Kidney (tissue), 14 donors: ENCODE data around the gene FAF2. TPM values are rescaled to one million over a fixed set of nuclear protein-coding genes. Genes with fewer than 3 reads are reported as not detected.

Experiments
- DNase-seq, 5 donors: peaks; one replicate each; pipeline ENCODE4 v3.0.0-alpha.2; 2013 to 2020
- FAIRE-seq: peaks from 2 replicates; lab custom pipeline; 2012; peaks lifted over from hg19 to GRCh38; lab: Jason Lieb, UNC
- H3K27ac ChIP-seq, 2 donors: one replicate each; pipeline ENCODE4 v1.7.0; 2013; ENCODE audit warnings: low read depth in 2 of 2, low read length in 2 of 2, inconsistent platforms in 1 of 2
- H3K27me3 ChIP-seq: one replicate; pipeline ENCODE4 v1.7.1; 2013; ENCODE audit warnings: low read length, inconsistent platforms; ENCODE audit not compliant: control insufficient read depth, insufficient read depth
- H3K36me3 ChIP-seq, 3 donors: one replicate each; pipeline versions ENCODE4 v1.7.0 to v1.7.1; 2013; ENCODE audit warnings: low read length in 3 of 3, control low read depth in 1 of 3, inconsistent platforms in 1 of 3; ENCODE audit not compliant: insufficient read depth in 3 of 3, control insufficient read depth in 2 of 3
- H3K4me1 ChIP-seq, 3 donors: one replicate each; pipeline versions ENCODE4 v1.7.0 to v1.7.1; 2013; ENCODE audit warnings: low read length in 3 of 3, inconsistent platforms in 1 of 3, low read depth in 1 of 3; ENCODE audit not compliant: control insufficient read depth in 2 of 3, insufficient read depth in 2 of 3
- H3K4me3 ChIP-seq, 3 donors: one replicate each; pipeline versions ENCODE4 v1.7.0 to v1.8.1; 2013; ENCODE audit warnings: low read length in 3 of 3, control low read depth in 1 of 3, inconsistent platforms in 1 of 3
- H3K9ac ChIP-seq, 3 donors: one replicate each; pipeline versions ENCODE4 v1.7.0 to v1.7.1; 2013; ENCODE audit warnings: low read length in 3 of 3, control low read depth in 1 of 3, inconsistent platforms in 1 of 3
- H3K9me3 ChIP-seq, 3 donors: one replicate each; pipeline versions ENCODE4 v1.7.0 to v1.7.1; 2013; ENCODE audit warnings: low read length in 3 of 3, control low read depth in 1 of 3, inconsistent platforms in 1 of 3; ENCODE audit not compliant: control insufficient read depth in 2 of 3, insufficient read depth in 1 of 3
- intact Hi-C: fragments of 100-400 bp; cut with DNase I; formaldehyde crosslinking; loops from one replicate; pipeline ENCODE4 v1.11.1; 2022
- polyA plus RNA-seq: library from polyadenylated mRNA; stranded (reverse); fragments of 350-450 nt; fragmentation: Illumina TruSeq; extraction: RNeasy Lipid Tissue Mini Kit (QIAGEN cat#74804); gene quantifications from one replicate; pipeline ENCODE4 v1.2.3, GENCODE V29; 2014; ENCODE audit warnings: low read depth, low replicate concordance; ENCODE audit not compliant: insufficient read depth
- total RNA-seq: library from RNA; stranded (reverse); fragmentation: NEBNext Ultra II Directional; extraction: Animal tissue kit (Norgen Biotek cat#: 25700); gene quantifications from one replicate; pipeline ENCODE4 v1.2.1, GENCODE V29; 2021
- TF ChIP-seq, protein P1 (sequence below): IDR thresholded peaks from 3 replicates; pipeline ENCODE4 v1.5.1; 2012; ENCODE audit warnings: mild to moderate bottlenecking, moderate library complexity, borderline replicate concordance; ENCODE audit not compliant: insufficient read depth; ENCODE audit errors: extremely low read depth
- donor health status: control.
- donor health status: control.
- donor health status: control.
- donor health status: control.
- donor health status: control.
- donor health status: DM: yes; HTN: yes; CAD: no.
- donor health status: Normal renal cell carcinoma (clear cell type).

The FAF2 gene
- total and polyA plus RNA-seq, 2 donors from 2014 or later: 11.1 to 31.7 TPM

DNA sequence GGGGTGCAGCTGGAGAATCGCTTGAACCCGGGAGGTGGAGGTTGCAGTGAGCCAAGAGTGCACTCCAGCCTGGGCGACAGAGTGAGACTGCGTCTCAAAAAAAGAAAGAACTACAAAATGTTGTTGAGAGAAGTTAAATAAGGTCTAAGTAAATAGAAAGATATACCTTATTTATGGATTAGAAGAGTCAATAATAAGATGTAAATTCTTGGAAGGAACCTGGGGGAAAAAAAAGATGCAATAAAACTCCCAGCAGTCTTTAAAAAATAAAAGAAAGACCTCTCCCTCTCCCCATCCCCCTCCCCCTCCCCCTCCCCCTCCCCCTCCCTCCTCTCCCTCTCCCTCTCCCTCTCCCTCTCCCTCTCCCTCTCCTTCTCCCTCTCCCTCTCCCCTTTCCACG is 15.5 kb upstream of the FAF2 start:
- Histone ChIP-seq H3K27ac (no peak overlapping the region), H3K36me3 (no peaks in the 10 kb centered on the region), H3K9ac (no peak overlapping the region), H3K4me1 (no peaks in the 10 kb centered on the region), H3K9me3 (no peaks in the 10 kb centered on the region), H3K4me3 (no peak overlapping the region), H3K27me3 (no peaks in the 10 kb centered on the region)
- DNase-seq (no peak), FAIRE-seq (no peak)
- TF ChIP-seq, protein P1, sequence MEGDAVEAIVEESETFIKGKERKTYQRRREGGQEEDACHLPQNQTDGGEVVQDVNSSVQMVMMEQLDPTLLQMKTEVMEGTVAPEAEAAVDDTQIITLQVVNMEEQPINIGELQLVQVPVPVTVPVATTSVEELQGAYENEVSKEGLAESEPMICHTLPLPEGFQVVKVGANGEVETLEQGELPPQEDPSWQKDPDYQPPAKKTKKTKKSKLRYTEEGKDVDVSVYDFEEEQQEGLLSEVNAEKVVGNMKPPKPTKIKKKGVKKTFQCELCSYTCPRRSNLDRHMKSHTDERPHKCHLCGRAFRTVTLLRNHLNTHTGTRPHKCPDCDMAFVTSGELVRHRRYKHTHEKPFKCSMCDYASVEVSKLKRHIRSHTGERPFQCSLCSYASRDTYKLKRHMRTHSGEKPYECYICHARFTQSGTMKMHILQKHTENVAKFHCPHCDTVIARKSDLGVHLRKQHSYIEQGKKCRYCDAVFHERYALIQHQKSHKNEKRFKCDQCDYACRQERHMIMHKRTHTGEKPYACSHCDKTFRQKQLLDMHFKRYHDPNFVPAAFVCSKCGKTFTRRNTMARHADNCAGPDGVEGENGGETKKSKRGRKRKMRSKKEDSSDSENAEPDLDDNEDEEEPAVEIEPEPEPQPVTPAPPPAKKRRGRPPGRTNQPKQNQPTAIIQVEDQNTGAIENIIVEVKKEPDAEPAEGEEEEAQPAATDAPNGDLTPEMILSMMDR: no peak
- intact Hi-C loops: no loop called here

DNA sequence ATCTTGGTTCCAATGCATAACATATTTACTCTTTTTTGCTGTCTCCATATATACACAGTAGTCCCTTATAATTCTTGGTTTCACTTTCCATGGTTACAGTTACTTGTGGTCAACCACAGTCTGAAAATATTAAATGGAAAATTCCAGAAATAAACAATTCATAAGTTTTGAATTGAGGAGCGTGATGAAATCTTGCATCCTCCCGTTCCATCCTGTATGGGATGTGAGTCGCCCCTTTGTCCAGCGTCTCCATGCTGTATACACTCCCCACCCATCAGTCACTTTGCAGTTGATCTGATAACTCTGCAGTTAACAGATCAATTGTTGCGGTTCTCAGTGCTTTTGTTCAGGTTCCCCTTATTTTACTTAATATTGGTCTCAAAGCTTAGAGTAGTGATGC is 11.5 kb upstream of the FAF2 start:
- FAIRE-seq: no peak

DNA sequence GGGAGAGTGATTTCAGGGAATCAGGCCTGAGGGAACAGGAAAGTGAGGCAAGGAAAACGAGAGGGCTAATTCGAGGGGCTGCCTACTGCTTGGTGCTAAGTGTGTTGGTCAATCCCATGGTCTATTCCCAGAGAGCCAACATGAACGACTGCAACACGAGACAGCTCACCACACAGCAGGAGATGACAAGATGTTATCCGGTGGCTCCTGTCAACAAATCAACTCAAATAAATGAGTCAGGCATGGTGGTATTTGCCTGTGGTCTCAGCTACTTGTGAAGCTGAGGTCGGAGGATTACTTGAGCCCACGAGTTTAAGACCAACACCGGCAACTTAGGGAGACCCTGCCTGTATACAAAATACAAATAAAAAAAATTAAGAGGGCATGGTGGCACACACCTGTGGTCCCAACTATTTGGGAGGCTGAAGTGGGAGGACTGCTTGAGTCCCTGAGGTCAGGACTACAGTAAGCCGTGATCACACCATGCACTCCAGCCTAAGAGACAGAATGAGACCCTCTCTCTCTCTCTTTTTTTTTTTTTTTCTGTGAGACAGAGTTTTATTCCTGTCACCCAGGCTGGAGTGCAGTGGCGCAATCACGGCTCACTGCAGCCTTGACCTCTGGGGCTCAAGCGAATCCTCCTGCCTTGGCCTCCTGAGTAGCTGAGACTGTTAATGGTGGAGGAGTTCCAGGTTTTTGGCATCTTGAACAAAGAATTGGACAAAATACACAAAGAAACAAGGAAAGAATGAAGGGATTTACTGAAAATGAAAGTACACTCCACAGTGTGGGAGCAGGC is 9.0 kb upstream of the FAF2 start:
- no peaks in the 10 kb centered on the region for H3K36me3 ChIP-seq
- H3K4me1 ChIP-seq: no peaks in the 10 kb centered on the region
- no peak overlapping the region for H3K4me3 ChIP-seq
- no peaks in the 10 kb centered on the region for H3K27me3 ChIP-seq
- FAIRE-seq: no peak
- H3K9me3 ChIP-seq: no peaks in the 10 kb centered on the region
- DNase-seq: no peak
- intact Hi-C loops: no loop called here
- TF ChIP-seq, protein P1: no peak
- no peak overlapping the region for H3K27ac ChIP-seq
- H3K9ac ChIP-seq: no peak overlapping the region

More for the DNA sequence above, 11.5 kb upstream of the FAF2 start:
- H3K4me3 ChIP-seq: peak overlapping the region in 1 of 3 donors; percentile 3
- TF ChIP-seq, protein P1: no peak
- no peaks in the 10 kb centered on the region for H3K36me3 ChIP-seq
- no peak overlapping the region for H3K9ac ChIP-seq
- no peaks in the 10 kb centered on the region for H3K9me3 ChIP-seq
- intact Hi-C loops: no loop called here
- DNase-seq: no peak
- no peaks in the 10 kb centered on the region for H3K27me3 ChIP-seq
- no peaks in the 10 kb centered on the region for H3K4me1 ChIP-seq
- H3K27ac ChIP-seq: no peak overlapping the region
